ENCODE measurements around the gene TMEM123.

- TF ChIP-seq CTCF (IDR thresholded peaks at IDR 0.05 in 8 of 11, conservative IDR thresholded peaks at IDR 0.05 in 3 of 11): no peak
- no peak for TF ChIP-seq POLR2A (IDR thresholded peaks at IDR 0.05)
- no peak for TF ChIP-seq POLR2AphosphoS5 (IDR thresholded peaks at IDR 0.05)
These were observed 15.6 kb downstream of the TMEM123 start for GRCh38 chr11:102436976-102437375.

Measured in spleen (tissue), 7 donors.